ENCODE measurements around the gene ZFP3. TPM values are rescaled to one million over a fixed set of nuclear protein-coding genes. Genes with fewer than 3 reads are reported as not detected.

The ZFP3 gene
- total and polyA plus RNA-seq, 4 donors = 2.3 to 7.3 (median 3.7) TPM

- 15 to 20% methylated on average over 8 of the region's 8 CpGs for WGBS, 2 donors
- ATAC-seq (ENCODE audit: insufficient read depth, low FRiP score) = no peak
- peaks cover 0 to 1% (median 0%) of the 10 kb centered on the region in 4 donors for H3K9me3 ChIP-seq (ENCODE audit: control insufficient read depth in 4 of 4, insufficient read depth in 3 of 4, low read length in 3 of 4)
- TF ChIP-seq, protein P1, sequence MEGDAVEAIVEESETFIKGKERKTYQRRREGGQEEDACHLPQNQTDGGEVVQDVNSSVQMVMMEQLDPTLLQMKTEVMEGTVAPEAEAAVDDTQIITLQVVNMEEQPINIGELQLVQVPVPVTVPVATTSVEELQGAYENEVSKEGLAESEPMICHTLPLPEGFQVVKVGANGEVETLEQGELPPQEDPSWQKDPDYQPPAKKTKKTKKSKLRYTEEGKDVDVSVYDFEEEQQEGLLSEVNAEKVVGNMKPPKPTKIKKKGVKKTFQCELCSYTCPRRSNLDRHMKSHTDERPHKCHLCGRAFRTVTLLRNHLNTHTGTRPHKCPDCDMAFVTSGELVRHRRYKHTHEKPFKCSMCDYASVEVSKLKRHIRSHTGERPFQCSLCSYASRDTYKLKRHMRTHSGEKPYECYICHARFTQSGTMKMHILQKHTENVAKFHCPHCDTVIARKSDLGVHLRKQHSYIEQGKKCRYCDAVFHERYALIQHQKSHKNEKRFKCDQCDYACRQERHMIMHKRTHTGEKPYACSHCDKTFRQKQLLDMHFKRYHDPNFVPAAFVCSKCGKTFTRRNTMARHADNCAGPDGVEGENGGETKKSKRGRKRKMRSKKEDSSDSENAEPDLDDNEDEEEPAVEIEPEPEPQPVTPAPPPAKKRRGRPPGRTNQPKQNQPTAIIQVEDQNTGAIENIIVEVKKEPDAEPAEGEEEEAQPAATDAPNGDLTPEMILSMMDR (IDR thresholded peaks at IDR 0.05; ENCODE audit: control extremely low read depth, extremely low read depth) = no peak
- H3K9ac ChIP-seq (ENCODE audit: insufficient read depth in 1 of 2, low read length in 2 of 2) = peak overlapping the region; percentile 26 to 77
- peaks cover 0 to 10% (median 10%) of the 10 kb centered on the region in 3 donors for H3K27me3 ChIP-seq (ENCODE audit: control insufficient read depth in 3 of 3, insufficient read depth in 3 of 3, low read length in 2 of 3)
- H3K36me3 ChIP-seq (ENCODE audit: control insufficient read depth in 4 of 4, insufficient read depth in 4 of 4, low read length in 4 of 4) = peaks cover 5 to 23% (median 17%) of the 10 kb centered on the region in 4 donors
- H3K27ac ChIP-seq (ENCODE audit: low read depth in 1 of 2, low read length in 1 of 2) = no peak overlapping the region
- H3K4me1 ChIP-seq (ENCODE audit: control insufficient read depth in 5 of 5, insufficient read depth in 5 of 5, low read length in 5 of 5) = peaks cover 0 to 8% (median 7%) of the 10 kb centered on the region in 5 donors
- H3K4me3 ChIP-seq = peak overlapping the region; percentile 91
- peak in 2 of 3 donors; percentile 21 to 32 for DNase-seq
Observed at GRCh38 chr17:5110816-5111215, 32.5 kb downstream of the ZFP3 start.

DNA sequence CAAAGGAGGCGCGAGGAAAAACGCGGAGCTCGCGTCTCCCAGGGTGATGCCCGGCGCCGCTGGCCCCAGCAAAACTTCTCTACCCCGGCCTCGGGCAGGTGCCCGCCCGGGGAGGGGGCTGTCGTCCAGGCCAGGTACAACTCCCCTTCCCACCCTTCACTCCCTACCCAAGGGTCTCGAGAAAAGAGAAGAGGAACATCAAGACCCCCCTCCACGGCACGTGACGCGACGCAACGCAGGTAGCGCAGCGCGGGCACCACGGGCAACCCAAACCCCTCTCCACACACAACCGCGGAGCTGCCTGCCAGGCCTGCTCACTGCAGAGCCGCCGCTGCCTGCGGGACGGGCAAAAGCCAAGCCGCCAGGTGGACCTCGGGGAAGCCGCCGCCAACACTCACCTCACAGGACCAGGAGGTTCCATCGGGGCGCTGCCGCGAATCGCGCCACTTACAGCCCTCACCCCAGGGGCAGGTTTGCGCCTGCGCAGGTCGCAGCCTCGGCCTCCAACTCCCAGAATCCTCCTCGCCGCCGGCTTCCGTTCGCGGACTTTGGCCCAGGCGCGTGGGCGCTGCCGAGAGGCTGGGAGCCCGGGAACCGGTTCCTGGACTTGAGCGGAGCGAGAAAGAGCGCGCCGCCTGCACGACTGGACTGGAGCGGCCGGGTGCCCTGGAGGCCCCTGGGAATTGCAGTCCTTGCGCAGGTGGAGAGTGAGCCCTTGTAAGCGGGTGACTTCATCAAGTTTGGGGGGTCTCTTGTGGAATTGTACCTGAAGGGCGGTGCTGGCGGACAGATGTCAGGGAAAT is 33.3 kb downstream of the ZFP3 start, which contains the start of gene ZNF232:
ZNF232 (minus strand) TSS at position 477 of the 803 bp plus-strand sequence; CDS start at position 421, 56 bp downstream.
- TF ChIP-seq, protein P1 (IDR thresholded peaks at IDR 0.05; ENCODE audit: control extremely low read depth, extremely low read depth) = no peak
- peak within 1 kb of the TSS; percentile 26 to 77 for H3K9ac ChIP-seq (ENCODE audit: insufficient read depth in 1 of 2, low read length in 2 of 2)
- peak within 1 kb of the TSS; percentile 91 for H3K4me3 ChIP-seq
- DNase-seq = peak; percentile 95 to 97 (median 95)
- H3K27me3 ChIP-seq (ENCODE audit: control insufficient read depth in 3 of 3, insufficient read depth in 3 of 3, low read length in 2 of 3) = peaks cover 0 to 18% (median 15%) of the 10 kb centered on the region in 3 donors
- peaks cover 0 to 5% (median 0%) of the 10 kb centered on the region in 4 donors for H3K9me3 ChIP-seq (ENCODE audit: control insufficient read depth in 4 of 4, insufficient read depth in 3 of 4, low read length in 3 of 4)
- peaks cover 0 to 16% (median 12%) of the 10 kb centered on the region in 4 donors for H3K36me3 ChIP-seq (ENCODE audit: control insufficient read depth in 4 of 4, insufficient read depth in 4 of 4, low read length in 4 of 4)
- WGBS, 2 donors = 0% methylated on average over 69 of the region's 69 CpGs
- peak within 1 kb of the TSS; percentile 71 to 81 for H3K27ac ChIP-seq (ENCODE audit: low read depth in 1 of 2, low read length in 1 of 2)
- peak; percentile 96 for ATAC-seq (ENCODE audit: insufficient read depth, low FRiP score)
- H3K4me1 ChIP-seq (ENCODE audit: control insufficient read depth in 5 of 5, insufficient read depth in 5 of 5, low read length in 5 of 5) = peaks cover 0 to 8% (median 7%) of the 10 kb centered on the region in 5 donors

DNA sequence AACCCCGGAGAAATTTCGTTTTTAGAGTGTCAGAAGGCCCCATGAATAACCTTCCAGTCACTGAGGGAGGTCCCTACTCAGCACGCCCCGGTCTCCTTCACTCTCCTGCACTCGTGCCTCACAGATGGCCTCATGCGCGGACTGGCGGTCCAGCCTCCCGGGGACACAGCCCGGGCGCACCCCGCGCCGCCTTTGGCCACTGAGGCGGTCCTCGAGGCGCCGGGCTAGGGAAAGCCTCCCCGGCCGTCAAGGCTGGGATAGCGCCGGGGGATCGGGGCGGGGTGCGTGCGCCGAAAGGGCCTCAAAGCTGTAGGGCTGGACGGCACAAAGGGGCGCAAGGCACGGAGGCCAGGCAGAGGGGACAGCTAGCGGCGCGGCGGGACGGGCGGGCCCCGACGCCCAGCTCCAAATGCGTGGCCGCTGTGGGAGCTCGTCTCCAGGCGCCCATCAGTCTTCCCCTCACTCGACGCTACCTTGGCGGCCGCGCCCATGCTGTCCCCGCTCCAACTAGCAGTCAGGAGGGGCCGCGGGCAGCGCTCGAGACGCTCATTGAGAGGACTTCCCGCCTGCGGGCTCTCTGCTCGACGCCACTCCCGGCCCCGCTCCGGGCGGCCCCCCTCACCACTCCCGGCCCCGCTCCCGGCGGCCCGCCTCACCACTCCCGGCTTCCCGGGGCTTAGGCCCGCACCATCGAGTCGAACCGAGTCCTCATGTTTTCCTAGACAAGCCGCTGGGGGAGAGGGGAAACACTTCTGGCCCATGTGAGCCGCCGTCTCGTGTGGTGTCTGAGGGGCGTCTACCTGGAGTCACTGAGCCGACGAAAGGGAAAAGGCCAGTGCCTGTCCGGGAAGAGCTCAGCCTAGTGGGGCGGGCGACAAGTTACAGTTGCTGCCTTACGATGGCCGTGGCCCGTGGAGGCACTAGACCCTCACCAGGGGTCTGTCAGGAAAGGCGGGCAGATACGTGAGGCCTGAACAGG is 37.7 kb downstream of the ZFP3 start, which contains the start of gene USP6:
USP6 (plus strand) TSS at position 360 of the 979 bp plus-strand sequence. CDS start 14,336 bp downstream, outside the sequence.
- no peak within 1 kb of the TSS for H3K27ac ChIP-seq (ENCODE audit: low read depth in 1 of 2, low read length in 1 of 2)
- DNase-seq (peak in 2 of 3 donors; percentile 11 to 25), ATAC-seq (ENCODE audit: insufficient read depth, low FRiP score) (no peak)
- peaks cover 0 to 27% (median 20%) of the 10 kb centered on the region in 3 donors for H3K27me3 ChIP-seq (ENCODE audit: control insufficient read depth in 3 of 3, insufficient read depth in 3 of 3, low read length in 2 of 3)
- WGBS, 2 donors = 24 to 25% methylated on average over 79 to 87 of the region's 87 CpGs
- peaks cover 0 to 11% (median 0%) of the 10 kb centered on the region in 4 donors for H3K9me3 ChIP-seq (ENCODE audit: control insufficient read depth in 4 of 4, insufficient read depth in 3 of 4, low read length in 3 of 4)
- no peak within 1 kb of the TSS for H3K9ac ChIP-seq (ENCODE audit: insufficient read depth in 1 of 2, low read length in 2 of 2)
- TF ChIP-seq, protein P1 (IDR thresholded peaks at IDR 0.05; ENCODE audit: control extremely low read depth, extremely low read depth) = no peak
- peaks cover 0 to 3% (median 2%) of the 10 kb centered on the region in 5 donors for H3K4me1 ChIP-seq (ENCODE audit: control insufficient read depth in 5 of 5, insufficient read depth in 5 of 5, low read length in 5 of 5)
- no peaks in the 10 kb centered on the region for H3K36me3 ChIP-seq (ENCODE audit: control insufficient read depth in 4 of 4, insufficient read depth in 4 of 4, low read length in 4 of 4)
- H3K4me3 ChIP-seq = no peak within 1 kb of the TSS

Measured in lung (tissue), 12 donors.